Measurements from ENCODE around the gene CXCL5.

GRCh38 chr4:74045247-74045646 lies 46.8 kb upstream of the CXCL5 start:
- TF ChIP-seq CTCF (IDR thresholded peaks at IDR 0.05) = no peak
- TF ChIP-seq POLR2A (IDR thresholded peaks at IDR 0.05) = no peak

Data from uterus (tissue), 2 donors.